ENCODE data around the gene CCDC183. TPM values are rescaled to one million over a fixed set of nuclear protein-coding genes. Genes with fewer than 3 reads are reported as not detected.

CCDC183 gene
- total and polyA plus RNA-seq, 2 donors from 2014 or later, result 0.88 to 3.1 TPM

DNA sequence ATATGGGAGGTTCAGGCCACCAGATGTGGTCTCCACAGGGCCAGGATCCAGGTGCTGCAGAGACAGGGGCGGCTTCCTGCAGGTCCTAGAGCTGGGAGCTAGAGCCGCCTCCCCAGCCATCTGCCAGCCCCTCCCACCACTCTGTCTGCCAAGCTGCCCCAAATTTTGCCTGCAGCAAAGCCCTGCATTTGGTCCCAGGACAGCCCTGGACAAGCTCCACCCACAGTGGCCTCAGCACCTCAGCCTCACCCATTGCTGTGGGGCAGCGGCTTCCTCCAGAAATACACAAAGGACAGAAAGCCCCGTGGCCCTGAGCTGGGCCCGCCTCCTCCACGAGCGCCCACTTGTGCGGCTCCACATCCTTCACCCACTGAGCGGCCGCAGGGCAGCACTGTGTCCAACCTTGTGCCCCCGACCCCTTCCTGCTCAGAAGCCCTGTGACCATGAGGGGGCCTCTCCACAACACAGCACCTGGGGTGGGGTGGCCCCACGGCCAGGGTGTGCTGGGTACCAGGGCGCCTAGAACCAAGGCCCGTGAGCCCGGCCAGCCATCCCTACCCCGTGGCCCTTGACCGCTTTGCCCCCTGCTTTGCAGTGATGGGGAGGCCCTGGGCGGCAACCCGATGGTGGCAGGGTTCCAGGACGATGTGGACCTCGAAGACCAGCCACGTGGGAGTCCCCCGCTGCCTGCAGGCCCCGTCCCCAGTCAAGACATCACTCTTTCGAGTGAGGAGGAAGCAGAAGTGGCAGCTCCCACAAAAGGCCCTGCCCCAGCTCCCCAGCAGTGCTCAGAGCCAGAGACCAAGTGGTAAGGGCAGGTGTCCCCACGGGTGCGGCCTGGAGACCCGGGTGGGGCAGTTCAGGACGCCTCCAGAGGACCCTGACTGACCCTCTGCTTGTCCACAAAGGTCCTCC is 42.4 kb downstream of the CCDC183 start:
- Histone ChIP-seq H3K9ac (ENCODE audit: low read length in 3 of 3) (no peak overlapping the region), H3K9me3 (ENCODE audit: control insufficient read depth in 2 of 3, insufficient read depth in 1 of 3, low read length in 3 of 3) (no peaks in the 10 kb centered on the region), H3K4me1 (ENCODE audit: control insufficient read depth in 2 of 3, insufficient read depth in 2 of 3, low read depth in 1 of 3, low read length in 3 of 3) (peaks cover 0 to 22% (median 7%) of the 10 kb centered on the region in 3 donors), H3K36me3 (ENCODE audit: control insufficient read depth in 2 of 3, insufficient read depth in 3 of 3, low read length in 3 of 3) (no peaks in the 10 kb centered on the region), H3K4me3 (ENCODE audit: low read length in 3 of 3) (no peak overlapping the region), H3K27ac (ENCODE audit: low read depth in 2 of 2, low read length in 2 of 2) (no peak overlapping the region), H3K27me3 (ENCODE audit: control insufficient read depth, insufficient read depth, low read length) (no peaks in the 10 kb centered on the region)
- no peak for DNase-seq
- TF ChIP-seq, protein P1, sequence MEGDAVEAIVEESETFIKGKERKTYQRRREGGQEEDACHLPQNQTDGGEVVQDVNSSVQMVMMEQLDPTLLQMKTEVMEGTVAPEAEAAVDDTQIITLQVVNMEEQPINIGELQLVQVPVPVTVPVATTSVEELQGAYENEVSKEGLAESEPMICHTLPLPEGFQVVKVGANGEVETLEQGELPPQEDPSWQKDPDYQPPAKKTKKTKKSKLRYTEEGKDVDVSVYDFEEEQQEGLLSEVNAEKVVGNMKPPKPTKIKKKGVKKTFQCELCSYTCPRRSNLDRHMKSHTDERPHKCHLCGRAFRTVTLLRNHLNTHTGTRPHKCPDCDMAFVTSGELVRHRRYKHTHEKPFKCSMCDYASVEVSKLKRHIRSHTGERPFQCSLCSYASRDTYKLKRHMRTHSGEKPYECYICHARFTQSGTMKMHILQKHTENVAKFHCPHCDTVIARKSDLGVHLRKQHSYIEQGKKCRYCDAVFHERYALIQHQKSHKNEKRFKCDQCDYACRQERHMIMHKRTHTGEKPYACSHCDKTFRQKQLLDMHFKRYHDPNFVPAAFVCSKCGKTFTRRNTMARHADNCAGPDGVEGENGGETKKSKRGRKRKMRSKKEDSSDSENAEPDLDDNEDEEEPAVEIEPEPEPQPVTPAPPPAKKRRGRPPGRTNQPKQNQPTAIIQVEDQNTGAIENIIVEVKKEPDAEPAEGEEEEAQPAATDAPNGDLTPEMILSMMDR (IDR thresholded peaks at IDR 0.05; ENCODE audit: borderline replicate concordance, extremely low read depth, insufficient read depth), result no peak
- no peak for FAIRE-seq
- intact Hi-C loops (cut with DNase I), result no loop called here

GRCh38 chr9:136839229-136840139 is 43.3 kb downstream of the CCDC183 start:
- FAIRE-seq, result no peak
- Histone ChIP-seq H3K36me3 (ENCODE audit: control insufficient read depth in 2 of 3, insufficient read depth in 3 of 3, low read length in 3 of 3) (no peaks in the 10 kb centered on the region), H3K9me3 (ENCODE audit: control insufficient read depth in 2 of 3, insufficient read depth in 1 of 3, low read length in 3 of 3) (no peaks in the 10 kb centered on the region), H3K27me3 (ENCODE audit: control insufficient read depth, insufficient read depth, low read length) (no peaks in the 10 kb centered on the region), H3K4me3 (ENCODE audit: low read length in 3 of 3) (no peak overlapping the region), H3K4me1 (ENCODE audit: control insufficient read depth in 2 of 3, insufficient read depth in 2 of 3, low read depth in 1 of 3, low read length in 3 of 3) (peaks cover 0 to 22% (median 7%) of the 10 kb centered on the region in 3 donors), H3K9ac (ENCODE audit: low read length in 3 of 3) (no peak overlapping the region), H3K27ac (ENCODE audit: low read depth in 2 of 2, low read length in 2 of 2) (no peak overlapping the region)
- DNase-seq, result no peak
- TF ChIP-seq, protein P1 (IDR thresholded peaks at IDR 0.05; ENCODE audit: borderline replicate concordance, extremely low read depth, insufficient read depth), result no peak
- intact Hi-C loops (cut with DNase I), result loop anchor here (10.0 kb wide), 1 partner anchor 105 kb away; the partner anchor contains the start of genes C8G and FBXW5

GRCh38 chr9:136840140-136840876 is 44.2 kb downstream of the CCDC183 start:
- no peak for FAIRE-seq
- peak in 2 of 5 donors; percentile 55 to 70 for DNase-seq
- H3K9me3 ChIP-seq (ENCODE audit: control insufficient read depth in 2 of 3, insufficient read depth in 1 of 3, low read length in 3 of 3), result no peaks in the 10 kb centered on the region
- TF ChIP-seq, protein P1 (IDR thresholded peaks at IDR 0.05; ENCODE audit: borderline replicate concordance, extremely low read depth, insufficient read depth), result no peak
- no peak overlapping the region for H3K4me3 ChIP-seq (ENCODE audit: low read length in 3 of 3)
- H3K27ac ChIP-seq (ENCODE audit: low read depth in 2 of 2, low read length in 2 of 2), result peak overlapping the region in 1 of 2 donors; percentile 43
- no peaks in the 10 kb centered on the region for H3K27me3 ChIP-seq (ENCODE audit: control insufficient read depth, insufficient read depth, low read length)
- no peak overlapping the region for H3K9ac ChIP-seq (ENCODE audit: low read length in 3 of 3)
- H3K4me1 ChIP-seq (ENCODE audit: control insufficient read depth in 2 of 3, insufficient read depth in 2 of 3, low read depth in 1 of 3, low read length in 3 of 3), result peaks cover 0 to 22% (median 7%) of the 10 kb centered on the region in 3 donors
- intact Hi-C loops (cut with DNase I), result loop anchor here (10.0 kb wide), 1 partner anchor 104 kb away; the partner anchor contains the start of genes C8G and FBXW5
- no peaks in the 10 kb centered on the region for H3K36me3 ChIP-seq (ENCODE audit: control insufficient read depth in 2 of 3, insufficient read depth in 3 of 3, low read length in 3 of 3)

Measured in kidney (tissue), 14 donors.